T-helper 17 cell (primary cell): ENCODE data around the gene RNLS. TPM values are rescaled to one million over a fixed set of nuclear protein-coding genes. Genes with fewer than 3 reads are reported as not detected.
A peak's percentile ranks its signal among the peaks of the same experiment; 100 is the strongest.

Source experiments
- ATAC-seq: fragments of 150-1000 bp; cut with Tn5 transposase; 2 replicates; pipeline ENCODE4 v1.10.0; 2021; ENCODE audit warnings: mild to moderate bottlenecking, moderate library complexity
- DNase-seq, 3 donors: peaks; one replicate each; pipeline versions ENCODE4 v3.0.0 to v3.0.0-alpha.2; 2020 to 2021
- H3K9me3 ChIP-seq: one replicate; pipeline ENCODE4 v1.7.0; 2013; ENCODE audit warnings: low read length, mild to moderate bottlenecking; ENCODE audit not compliant: control insufficient read depth, poor library complexity, severe bottlenecking
- H3K27ac Mint-ChIP-seq: one replicate; pipeline ENCODE4 v1.8.0; 2022; ENCODE audit warnings: mild to moderate bottlenecking, moderate library complexity, mixed read lengths
- H3K27me3 Mint-ChIP-seq: one replicate; pipeline ENCODE4 v1.8.0; 2022; ENCODE audit warnings: mixed read lengths
- H3K36me3 Mint-ChIP-seq: one replicate; pipeline ENCODE4 v1.8.0; 2022; ENCODE audit warnings: low read depth, mixed read lengths
- H3K4me1 Mint-ChIP-seq: one replicate; pipeline ENCODE4 v1.8.0; 2022; ENCODE audit warnings: mild to moderate bottlenecking, mixed read lengths
- H3K4me3 Mint-ChIP-seq: one replicate; pipeline ENCODE4 v1.8.0; 2022; ENCODE audit warnings: mild to moderate bottlenecking, moderate library complexity, mixed read lengths
- total RNA-seq, 4 donors: library from RNA in 2 of 4; stranded (reverse) in 2 of 4; gene quantifications; one replicate each; pipeline ENCODE4 v1.2.3 and lab custom pipeline; 2022 to 2026

Gene RNLS
- total RNA-seq (1 to 10 TPM; 1.8 to 4.6 TPM), total RNA-seq (lab: John Stamatoyannopoulos, UW) (1.9 to 2.6 reads per million in 2 donors)

- H3K27ac Mint-ChIP-seq, result peak within 1 kb of the TSS; percentile 93
- peak; percentile 90 for ATAC-seq
- no peaks in the 10 kb centered on the region for H3K36me3 Mint-ChIP-seq
- H3K4me1 Mint-ChIP-seq, result peaks cover 5% of the 10 kb centered on the region
- H3K9me3 ChIP-seq, result no peaks in the 10 kb centered on the region
- no peaks in the 10 kb centered on the region for H3K27me3 Mint-ChIP-seq
- DNase-seq, result peak; percentile 52 to 55 (median 52)
- H3K4me3 Mint-ChIP-seq, result peak within 1 kb of the TSS; percentile 93
These were observed at the start of gene RNLS for GRCh38 chr10:88582806-88583583. TSS of gene RNLS (minus strand) at chr10:88583318.

- H3K4me3 Mint-ChIP-seq, result no peak overlapping the region
- no peak for DNase-seq
- H3K27me3 Mint-ChIP-seq, result peaks cover 4% of the 10 kb centered on the region
- ATAC-seq, result no peak
- H3K9me3 ChIP-seq, result no peaks in the 10 kb centered on the region
- no peak overlapping the region for H3K27ac Mint-ChIP-seq
- no peaks in the 10 kb centered on the region for H3K4me1 Mint-ChIP-seq
- no peaks in the 10 kb centered on the region for H3K36me3 Mint-ChIP-seq
These were observed 41.7 kb upstream of the RNLS start for GRCh38 chr10:88624840-88625239.

GRCh38 chr10:88623835-88624234 lies 40.7 kb upstream of the RNLS start:
- H3K27me3 Mint-ChIP-seq, result peaks cover 4% of the 10 kb centered on the region
- no peak for DNase-seq
- no peaks in the 10 kb centered on the region for H3K4me1 Mint-ChIP-seq
- no peak overlapping the region for H3K4me3 Mint-ChIP-seq
- H3K9me3 ChIP-seq, result no peaks in the 10 kb centered on the region
- ATAC-seq, result no peak
- H3K27ac Mint-ChIP-seq, result no peak overlapping the region
- no peaks in the 10 kb centered on the region for H3K36me3 Mint-ChIP-seq

GRCh38 chr10:88620441-88620840 lies 37.3 kb upstream of the RNLS start:
- H3K4me1 Mint-ChIP-seq, result peaks cover 4% of the 10 kb centered on the region
- peaks cover 4% of the 10 kb centered on the region for H3K27me3 Mint-ChIP-seq
- no peak for ATAC-seq
- no peaks in the 10 kb centered on the region for H3K36me3 Mint-ChIP-seq
- no peak overlapping the region for H3K27ac Mint-ChIP-seq
- no peak for DNase-seq
- no peaks in the 10 kb centered on the region for H3K9me3 ChIP-seq
- H3K4me3 Mint-ChIP-seq, result no peak overlapping the region

GRCh38 chr10:88618496-88618895 lies 35.4 kb upstream of the RNLS start:
- DNase-seq, result no peak

GRCh38 chr10:88617772-88618300 lies 34.7 kb upstream of the RNLS start:
- DNase-seq (no peak), ATAC-seq (no peak)
- no peak overlapping the region for H3K27ac Mint-ChIP-seq
- no peaks in the 10 kb centered on the region for H3K36me3 Mint-ChIP-seq
- H3K4me3 Mint-ChIP-seq, result no peak overlapping the region
- no peaks in the 10 kb centered on the region for H3K9me3 ChIP-seq
- no peaks in the 10 kb centered on the region for H3K27me3 Mint-ChIP-seq
- H3K4me1 Mint-ChIP-seq, result peaks cover 4% of the 10 kb centered on the region

More at GRCh38 chr10:88618496-88618895, 35.4 kb upstream of the RNLS start:
- no peak for ATAC-seq
- Mint-ChIP-seq H3K36me3 (no peaks in the 10 kb centered on the region), H3K4me1 (peaks cover 4% of the 10 kb centered on the region), H3K27ac (no peak overlapping the region), H3K4me3 (no peak overlapping the region), H3K27me3 (no peaks in the 10 kb centered on the region)
- H3K9me3 ChIP-seq, result no peaks in the 10 kb centered on the region

GRCh38 chr10:88616250-88616977 lies 33.3 kb upstream of the RNLS start:
- H3K36me3 Mint-ChIP-seq, result no peaks in the 10 kb centered on the region
- H3K27ac Mint-ChIP-seq, result peak overlapping the region; percentile 45
- peaks cover 4% of the 10 kb centered on the region for H3K4me1 Mint-ChIP-seq
- no peak for DNase-seq
- no peak overlapping the region for H3K4me3 Mint-ChIP-seq
- ATAC-seq, result no peak
- H3K9me3 ChIP-seq, result no peaks in the 10 kb centered on the region
- no peaks in the 10 kb centered on the region for H3K27me3 Mint-ChIP-seq

- H3K9me3 ChIP-seq, result no peaks in the 10 kb centered on the region
- H3K4me1 Mint-ChIP-seq, result no peaks in the 10 kb centered on the region
- H3K4me3 Mint-ChIP-seq, result no peak overlapping the region
- DNase-seq, result no peak
- no peak overlapping the region for H3K27ac Mint-ChIP-seq
- H3K36me3 Mint-ChIP-seq, result no peaks in the 10 kb centered on the region
- H3K27me3 Mint-ChIP-seq, result peaks cover 6% of the 10 kb centered on the region
- no peak for ATAC-seq
These were observed 25.7 kb upstream of the RNLS start for GRCh38 chr10:88608780-88609179.

GRCh38 chr10:88608052-88608732 lies 25.1 kb upstream of the RNLS start:
- no peak overlapping the region for H3K27ac Mint-ChIP-seq
- H3K9me3 ChIP-seq, result no peaks in the 10 kb centered on the region
- no peaks in the 10 kb centered on the region for H3K36me3 Mint-ChIP-seq
- H3K27me3 Mint-ChIP-seq, result peaks cover 6% of the 10 kb centered on the region
- no peaks in the 10 kb centered on the region for H3K4me1 Mint-ChIP-seq
- no peak for DNase-seq
- no peak overlapping the region for H3K4me3 Mint-ChIP-seq
- no peak for ATAC-seq

GRCh38 chr10:88598055-88598454 lies 14.9 kb upstream of the RNLS start:
- H3K27ac Mint-ChIP-seq, result no peak overlapping the region
- no peaks in the 10 kb centered on the region for H3K36me3 Mint-ChIP-seq
- H3K4me3 Mint-ChIP-seq, result peak overlapping the region; percentile 10
- no peak for ATAC-seq
- peaks cover 7% of the 10 kb centered on the region for H3K27me3 Mint-ChIP-seq
- no peaks in the 10 kb centered on the region for H3K4me1 Mint-ChIP-seq
- H3K9me3 ChIP-seq, result no peaks in the 10 kb centered on the region
- DNase-seq, result no peak

GRCh38 chr10:88594482-88594881 lies 11.4 kb upstream of the RNLS start:
- no peak overlapping the region for H3K4me3 Mint-ChIP-seq

GRCh38 chr10:88592906-88593305 lies 9.8 kb upstream of the RNLS start:
- H3K4me1 Mint-ChIP-seq, result no peaks in the 10 kb centered on the region
- no peaks in the 10 kb centered on the region for H3K36me3 Mint-ChIP-seq
- no peak overlapping the region for H3K4me3 Mint-ChIP-seq
- H3K27me3 Mint-ChIP-seq, result peaks cover 3% of the 10 kb centered on the region
- H3K27ac Mint-ChIP-seq, result no peak overlapping the region
- DNase-seq (no peak), ATAC-seq (no peak)
- H3K9me3 ChIP-seq, result no peaks in the 10 kb centered on the region

More at GRCh38 chr10:88594482-88594881, 11.4 kb upstream of the RNLS start:
- Mint-ChIP-seq H3K36me3 (no peaks in the 10 kb centered on the region), H3K27ac (no peak overlapping the region), H3K4me1 (no peaks in the 10 kb centered on the region), H3K27me3 (peaks cover 7% of the 10 kb centered on the region)
- H3K9me3 ChIP-seq, result no peaks in the 10 kb centered on the region
- ATAC-seq (no peak), DNase-seq (no peak)

- no peaks in the 10 kb centered on the region for H3K9me3 ChIP-seq
- DNase-seq (no peak), ATAC-seq (no peak)
- H3K27me3 Mint-ChIP-seq, result no peaks in the 10 kb centered on the region
- no peak overlapping the region for H3K27ac Mint-ChIP-seq
- H3K36me3 Mint-ChIP-seq, result no peaks in the 10 kb centered on the region
- no peak overlapping the region for H3K4me3 Mint-ChIP-seq
- no peaks in the 10 kb centered on the region for H3K4me1 Mint-ChIP-seq
These were observed 9.3 kb upstream of the RNLS start for GRCh38 chr10:88592381-88592780.
